HEK293 (cell line): Measurements from ENCODE around the gene MBNL3.

ENCODE experiments used
- CTCF ChIA-PET: fragments of 350-600 bp; formaldehyde crosslinking; extraction: SDS; loops from one replicate; lab custom pipeline; 2021; ENCODE audit warnings: antibody characterized with exemption; lab: Yijun Ruan, JAX
- POLR2A ChIA-PET: fragments of 300-600 bp; formaldehyde crosslinking; extraction: SDS; loops from one replicate; lab custom pipeline; 2020; ENCODE audit warnings: antibody characterized with exemption, inconsistent platforms; lab: Yijun Ruan, JAX
- H3K27ac ChIP-seq: fragments of 200-500 bp; sonication (Bioruptor generic); 2 replicates; pipeline ENCODE4 v1.5.1; 2014; ENCODE audit warnings: low read depth, low read length, control low read depth, inconsistent platforms; ENCODE audit errors: extremely low read depth
- H3K36me3 ChIP-seq, 2 experiments: fragments of 200-500 bp in 1 of 2; sonication (Bioruptor generic) in 1 of 2; 1 replicate in 1 of 2; 2 replicates in 1 of 2; pipeline ENCODE4 v1.5.1; 2014 to 2017; ENCODE audit warnings: inconsistent platforms in 2 of 2, low read length in 2 of 2; ENCODE audit not compliant: control insufficient read depth in 2 of 2, insufficient read depth in 1 of 2
- H3K4me1 ChIP-seq: fragments of 200-500 bp; sonication (Bioruptor generic); 2 replicates; pipeline ENCODE4 v1.5.1; 2014; ENCODE audit warnings: mild to moderate bottlenecking, low read length, inconsistent platforms; ENCODE audit not compliant: control insufficient read depth, insufficient read depth
- H3K4me3 ChIP-seq: 2 replicates; pipeline ENCODE4 v1.5.1; 2011; ENCODE audit warnings: low read depth, mild to moderate bottlenecking, control low read depth, low read length, moderate library complexity
- H3K9me3 ChIP-seq: fragments of 200-500 bp; sonication (Bioruptor generic); 2 replicates; pipeline ENCODE4 v1.5.1; 2014; ENCODE audit warnings: low read depth, low read length, inconsistent platforms; ENCODE audit not compliant: control insufficient read depth, insufficient read depth
- CTCF ChIP-seq: fragments of 450-650 bp; formaldehyde crosslinking; IDR thresholded peaks from 2 replicates; pipeline ENCODE4 v1.5.1; 2016; ENCODE audit warnings: missing biosample characterization, missing genetic modification characterization
- GLI4 ChIP-seq: fragments of 450-650 bp; formaldehyde crosslinking; IDR thresholded peaks from 2 replicates; pipeline ENCODE4 v1.5.1; 2016; ENCODE audit warnings: missing biosample characterization, missing genetic modification characterization
- KLF16 ChIP-seq: fragments of 450-650 bp; formaldehyde crosslinking; IDR thresholded peaks from 2 replicates; pipeline ENCODE4 v1.5.1; 2017; ENCODE audit warnings: missing biosample characterization, missing genetic modification characterization
- KLF7 ChIP-seq: fragments of 450-650 bp; formaldehyde crosslinking; IDR thresholded peaks from 2 replicates; pipeline ENCODE4 v1.5.1; 2016; ENCODE audit warnings: missing biosample characterization, missing genetic modification characterization, borderline replicate concordance
- KLF9 ChIP-seq: fragments of 450-650 bp; formaldehyde crosslinking; IDR thresholded peaks from 2 replicates; pipeline ENCODE4 v1.5.1; 2016; ENCODE audit warnings: missing biosample characterization, missing genetic modification characterization, low read depth
- OSR2 ChIP-seq: fragments of 450-650 bp; formaldehyde crosslinking; IDR thresholded peaks from 2 replicates; pipeline ENCODE4 v1.5.1; 2016; ENCODE audit warnings: missing biosample characterization, missing genetic modification characterization
- ZBTB7A ChIP-seq: fragments of 450-650 bp; formaldehyde crosslinking; IDR thresholded peaks from 2 replicates; pipeline ENCODE4 v1.5.1; 2016; ENCODE audit warnings: low read depth, missing biosample characterization, missing genetic modification characterization
- ZIC2 ChIP-seq: fragments of 450-650 bp; formaldehyde crosslinking; IDR thresholded peaks from 2 replicates; pipeline ENCODE4 v1.5.1; 2016; ENCODE audit warnings: missing biosample characterization, missing genetic modification characterization
- ZNF19 ChIP-seq: fragments of 450-650 bp; formaldehyde crosslinking; IDR thresholded peaks from 2 replicates; pipeline ENCODE4; 2016; ENCODE audit warnings: missing biosample characterization, missing genetic modification characterization, low read depth
- ZNF23 ChIP-seq: fragments of 450-650 bp; formaldehyde crosslinking; IDR thresholded peaks from 2 replicates; pipeline ENCODE4 v1.5.1; 2016; ENCODE audit warnings: missing biosample characterization, missing genetic modification characterization, borderline replicate concordance
- ZNF239 ChIP-seq: fragments of 450-650 bp; formaldehyde crosslinking; IDR thresholded peaks from 2 replicates; pipeline ENCODE4 v1.5.1; 2016; ENCODE audit warnings: missing biosample characterization, missing genetic modification characterization
- ZNF248 ChIP-seq: fragments of 450-650 bp; formaldehyde crosslinking; IDR thresholded peaks from 2 replicates; pipeline ENCODE4 v1.5.1; 2017; ENCODE audit warnings: missing biosample characterization, missing genetic modification characterization
- ZNF26 ChIP-seq: fragments of 450-650 bp; formaldehyde crosslinking; IDR thresholded peaks from 2 replicates; pipeline ENCODE4 v1.5.1; 2016; ENCODE audit warnings: missing biosample characterization, missing genetic modification characterization
- ZNF354C ChIP-seq: fragments of 450-650 bp; formaldehyde crosslinking; IDR thresholded peaks from 2 replicates; pipeline ENCODE4 v1.5.1; 2016; ENCODE audit warnings: missing biosample characterization, missing genetic modification characterization, low read depth, borderline replicate concordance
- ZNF514 ChIP-seq: fragments of 450-650 bp; formaldehyde crosslinking; IDR thresholded peaks from 2 replicates; pipeline ENCODE4 v1.5.1; 2016; ENCODE audit warnings: missing biosample characterization, missing genetic modification characterization
- ZNF596 ChIP-seq: fragments of 450-650 bp; IDR thresholded peaks from 2 replicates; pipeline ENCODE4 v1.5.0; 2018; ENCODE audit warnings: missing biosample characterization, mild to moderate bottlenecking, missing genetic modification characterization, moderate library complexity
- ZNF776 ChIP-seq: fragments of 450-650 bp; formaldehyde crosslinking; IDR thresholded peaks from 2 replicates; pipeline ENCODE4 v1.5.0; 2017; ENCODE audit warnings: missing biosample characterization, missing genetic modification characterization, borderline replicate concordance
- ZNF785 ChIP-seq: fragments of 450-650 bp; formaldehyde crosslinking; IDR thresholded peaks from 2 replicates; pipeline ENCODE4 v1.5.1; 2016; ENCODE audit warnings: missing biosample characterization, missing genetic modification characterization
- ZNF837 ChIP-seq: fragments of 450-650 bp; formaldehyde crosslinking; IDR thresholded peaks from 2 replicates; pipeline ENCODE4 v1.5.1; 2016; ENCODE audit warnings: missing biosample characterization, missing genetic modification characterization
- TF ChIP-seq, protein P1 (sequence below): fragments of 450-650 bp; formaldehyde crosslinking; IDR thresholded peaks from 2 replicates; pipeline ENCODE4 v1.5.1; 2016; ENCODE audit warnings: missing biosample characterization, missing genetic modification characterization
- TF ChIP-seq, protein P2 (sequence below): IDR thresholded peaks from 2 replicates; pipeline ENCODE4 v1.6.1; 2011; ENCODE audit warnings: mild to moderate bottlenecking, low read depth, low read length, borderline replicate concordance
- TF ChIP-seq, protein P3 (sequence below): fragments of 450-650 bp; formaldehyde crosslinking; IDR thresholded peaks from 2 replicates; pipeline ENCODE4 v1.5.1; 2016; ENCODE audit warnings: missing biosample characterization, missing genetic modification characterization
- TF ChIP-seq, protein P4 (sequence below): fragments of 450-650 bp; formaldehyde crosslinking; IDR thresholded peaks from 2 replicates; pipeline ENCODE4 v1.5.1; 2017; ENCODE audit warnings: missing biosample characterization, missing genetic modification characterization

The MBNL3 gene

DNA sequence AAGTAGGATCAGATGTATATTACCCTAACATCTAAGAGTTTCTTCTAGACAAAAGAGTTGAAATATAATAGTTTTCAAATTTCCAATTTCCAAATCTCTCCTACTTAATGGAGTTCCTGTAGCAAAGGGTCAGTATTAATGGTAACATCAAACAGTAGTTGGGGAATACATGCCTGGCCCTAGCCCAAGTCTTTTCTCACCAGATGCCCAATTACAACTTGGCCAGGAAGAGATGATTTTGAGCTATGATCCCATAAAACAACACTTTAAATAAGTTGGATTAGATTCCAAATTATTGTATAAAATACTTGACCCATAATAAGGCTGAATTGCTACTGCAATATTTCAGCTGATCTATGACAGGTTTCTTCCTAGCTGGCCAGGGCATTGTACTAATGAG is 59.9 kb downstream of the MBNL3 start:
- Histone ChIP-seq H3K9me3 (no peaks in the 10 kb centered on the region), H3K27ac (no peak overlapping the region), H3K4me3 (no peak overlapping the region), H3K4me1 (no peaks in the 10 kb centered on the region), H3K36me3 (no peaks in the 10 kb centered on the region)
- ChIA-PET POLR2A (no interaction called here), CTCF (interaction anchor here (1.0 kb wide), 1 partner anchor 11 kb away, joined by 4 read pairs; no protein-coding TSS in a partner anchor)
- TF ChIP-seq ZNF776 (tag by site-specific recombination) (no peak), ZNF514 (no peak), ZNF596 (tag by site-specific recombination) (no peak), ZIC2 (no peak), ZNF26 (no peak), ZBTB7A (tag by site-specific recombination) (no peak), GLI4 (tag by site-specific recombination) (no peak), ZNF239 (tag by site-specific recombination) (no peak), ZNF23 (tag by site-specific recombination) (no peak), ZNF837 (no peak), KLF16 (tag by site-specific recombination) (no peak), ZNF354C (no peak)
- TF ChIP-seq, protein P1, sequence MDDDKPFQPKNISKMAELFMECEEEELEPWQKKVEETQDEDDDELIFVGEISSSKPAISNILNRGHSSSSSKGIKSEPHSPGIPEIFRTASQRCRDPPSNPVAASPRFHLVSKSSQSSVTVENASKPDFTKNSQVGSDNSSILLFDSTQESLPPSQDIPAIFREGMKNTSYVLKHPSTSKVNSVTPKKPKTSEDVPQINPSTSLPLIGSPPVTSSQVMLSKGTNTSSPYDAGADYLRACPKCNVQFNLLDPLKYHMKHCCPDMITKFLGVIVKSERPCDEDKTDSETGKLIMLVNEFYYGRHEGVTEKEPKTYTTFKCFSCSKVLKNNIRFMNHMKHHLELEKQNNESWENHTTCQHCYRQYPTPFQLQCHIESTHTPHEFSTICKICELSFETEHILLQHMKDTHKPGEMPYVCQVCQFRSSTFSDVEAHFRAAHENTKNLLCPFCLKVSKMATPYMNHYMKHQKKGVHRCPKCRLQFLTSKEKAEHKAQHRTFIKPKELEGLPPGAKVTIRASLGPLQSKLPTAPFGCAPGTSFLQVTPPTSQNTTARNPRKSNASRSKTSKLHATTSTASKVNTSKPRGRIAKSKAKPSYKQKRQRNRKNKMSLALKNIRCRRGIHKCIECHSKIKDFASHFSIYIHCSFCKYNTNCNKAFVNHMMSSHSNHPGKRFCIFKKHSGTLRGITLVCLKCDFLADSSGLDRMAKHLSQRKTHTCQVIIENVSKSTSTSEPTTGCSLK (tag by site-specific recombination), result no peak
- TF ChIP-seq, protein P2, sequence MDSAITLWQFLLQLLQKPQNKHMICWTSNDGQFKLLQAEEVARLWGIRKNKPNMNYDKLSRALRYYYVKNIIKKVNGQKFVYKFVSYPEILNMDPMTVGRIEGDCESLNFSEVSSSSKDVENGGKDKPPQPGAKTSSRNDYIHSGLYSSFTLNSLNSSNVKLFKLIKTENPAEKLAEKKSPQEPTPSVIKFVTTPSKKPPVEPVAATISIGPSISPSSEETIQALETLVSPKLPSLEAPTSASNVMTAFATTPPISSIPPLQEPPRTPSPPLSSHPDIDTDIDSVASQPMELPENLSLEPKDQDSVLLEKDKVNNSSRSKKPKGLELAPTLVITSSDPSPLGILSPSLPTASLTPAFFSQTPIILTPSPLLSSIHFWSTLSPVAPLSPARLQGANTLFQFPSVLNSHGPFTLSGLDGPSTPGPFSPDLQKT, result no peak
- TF ChIP-seq, protein P3, sequence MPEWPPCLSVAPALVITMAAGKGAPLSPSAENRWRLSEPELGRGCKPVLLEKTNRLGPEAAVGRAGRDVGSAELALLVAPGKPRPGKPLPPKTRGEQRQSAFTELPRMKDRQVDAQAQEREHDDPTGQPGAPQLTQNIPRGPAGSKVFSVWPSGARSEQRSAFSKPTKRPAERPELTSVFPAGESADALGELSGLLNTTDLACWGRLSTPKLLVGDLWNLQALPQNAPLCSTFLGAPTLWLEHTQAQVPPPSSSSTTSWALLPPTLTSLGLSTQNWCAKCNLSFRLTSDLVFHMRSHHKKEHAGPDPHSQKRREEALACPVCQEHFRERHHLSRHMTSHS, result no peak

- no peaks in the 10 kb centered on the region for H3K4me1 ChIP-seq
- TF ChIP-seq ZNF785 (tag by site-specific recombination), result no peak
- TF ChIP-seq ZNF248, result no peak
- no peak for TF ChIP-seq OSR2 (tag by site-specific recombination)
- TF ChIP-seq, protein P4, sequence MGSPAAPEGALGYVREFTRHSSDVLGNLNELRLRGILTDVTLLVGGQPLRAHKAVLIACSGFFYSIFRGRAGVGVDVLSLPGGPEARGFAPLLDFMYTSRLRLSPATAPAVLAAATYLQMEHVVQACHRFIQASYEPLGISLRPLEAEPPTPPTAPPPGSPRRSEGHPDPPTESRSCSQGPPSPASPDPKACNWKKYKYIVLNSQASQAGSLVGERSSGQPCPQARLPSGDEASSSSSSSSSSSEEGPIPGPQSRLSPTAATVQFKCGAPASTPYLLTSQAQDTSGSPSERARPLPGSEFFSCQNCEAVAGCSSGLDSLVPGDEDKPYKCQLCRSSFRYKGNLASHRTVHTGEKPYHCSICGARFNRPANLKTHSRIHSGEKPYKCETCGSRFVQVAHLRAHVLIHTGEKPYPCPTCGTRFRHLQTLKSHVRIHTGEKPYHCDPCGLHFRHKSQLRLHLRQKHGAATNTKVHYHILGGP (tag by site-specific recombination), result peak; percentile 85
- no peak for TF ChIP-seq KLF7 (tag by site-specific recombination)
- no peak for TF ChIP-seq ZNF19 (tag by site-specific recombination)
- TF ChIP-seq KLF9, result no peak
- no peak for TF ChIP-seq CTCF
- no peaks in the 10 kb centered on the region for H3K36me3 ChIP-seq
- no peak overlapping the region for H3K27ac ChIP-seq
- ChIA-PET CTCF (interaction anchor here (0.6 kb wide), 1 partner anchor 14 kb away, joined by 3 read pairs; no protein-coding TSS in a partner anchor), POLR2A (no interaction called here)
- no peaks in the 10 kb centered on the region for H3K9me3 ChIP-seq
- no peak overlapping the region for H3K4me3 ChIP-seq
Observed at GRCh38 chrX:132426695-132427281, 62.0 kb downstream of the MBNL3 start.
